Measurements from ENCODE around the gene ADD2.

The ADD2 gene

GRCh38 chr2:70717431-70718038 is 50.5 kb downstream of the ADD2 start:
- H3K4me3 ChIP-seq (ENCODE audit: low read depth, low read length) = no peak overlapping the region
- TF ChIP-seq CTCF (conservative IDR thresholded peaks at IDR 0.05; ENCODE audit: low read depth, low read length) = no peak
- DNase-seq (ENCODE audit: low read depth) = no peak

- no peak for TF ChIP-seq CTCF (conservative IDR thresholded peaks at IDR 0.05; ENCODE audit: low read depth, low read length)
- DNase-seq (ENCODE audit: low read depth) = no peak
- no peak overlapping the region for H3K4me3 ChIP-seq (ENCODE audit: low read depth, low read length)
These were observed 51.0 kb downstream of the ADD2 start for GRCh38 chr2:70716951-70717350.

GRCh38 chr2:70716131-70716743 is 51.8 kb downstream of the ADD2 start:
- DNase-seq (ENCODE audit: low read depth) = no peak
- TF ChIP-seq CTCF (conservative IDR thresholded peaks at IDR 0.05; ENCODE audit: low read depth, low read length) = no peak
- no peak overlapping the region for H3K4me3 ChIP-seq (ENCODE audit: low read depth, low read length)

- no peak for TF ChIP-seq CTCF (conservative IDR thresholded peaks at IDR 0.05; ENCODE audit: low read depth, low read length)
- no peak overlapping the region for H3K4me3 ChIP-seq (ENCODE audit: low read depth, low read length)
- no peak for DNase-seq (ENCODE audit: low read depth)
These were observed 52.7 kb downstream of the ADD2 start for GRCh38 chr2:70715071-70715985.

GRCh38 chr2:70714141-70714905 is 53.7 kb downstream of the ADD2 start:
- no peak for DNase-seq (ENCODE audit: low read depth)
- no peak for TF ChIP-seq CTCF (conservative IDR thresholded peaks at IDR 0.05; ENCODE audit: low read depth, low read length)
- no peak overlapping the region for H3K4me3 ChIP-seq (ENCODE audit: low read depth, low read length)

GRCh38 chr2:70712916-70713315 is 55.1 kb downstream of the ADD2 start:
- H3K4me3 ChIP-seq (ENCODE audit: low read depth, low read length) = no peak overlapping the region
- TF ChIP-seq CTCF (conservative IDR thresholded peaks at IDR 0.05; ENCODE audit: low read depth, low read length) = no peak
- no peak for DNase-seq (ENCODE audit: low read depth)

Data from choroid plexus epithelial cell (primary cell).